HL-60 (cell line): ENCODE measurements around the gene POLE.

Source experiments
- DNase-seq, 2 experiments: peaks; one replicate each; pipeline ENCODE4 v3.0.0-alpha.2; 2010 to 2020; ENCODE audit warnings: low read depth in 1 of 2, low spot score in 1 of 2
- H3K27ac ChIP-seq: fragments of 250-450 bp; sonication (Bioruptor Pico); replicated peaks from 2 replicates; pipeline ENCODE4 v1.5.1; 2020; ENCODE audit warnings: mild to moderate bottlenecking, moderate library complexity
- H3K27me3 ChIP-seq: fragments of 250-450 bp; sonication (Bioruptor Pico); 2 replicates; pipeline ENCODE4 v1.5.1; 2021; ENCODE audit warnings: mild to moderate bottlenecking, moderate library complexity; ENCODE audit not compliant: insufficient read depth, poor library complexity, severe bottlenecking
- H3K4me3 ChIP-seq: replicated peaks from 2 replicates; pipeline ENCODE4 v1.5.1; 2011; ENCODE audit warnings: mild to moderate bottlenecking, control low read depth, low read length; ENCODE audit not compliant: insufficient read depth
- CTCF ChIP-seq: IDR thresholded peaks from one replicate; pipeline ENCODE4 v1.5.1; 2011; ENCODE audit warnings: low read length, control low read depth, inconsistent platforms; ENCODE audit not compliant: insufficient read depth
- GABPA ChIP-seq: IDR thresholded peaks from 2 replicates; pipeline ENCODE4 v1.6.1; 2012; ENCODE audit warnings: low read depth
- POLR2AphosphoS5 ChIP-seq: IDR thresholded peaks from 2 replicates; pipeline ENCODE4 v1.6.1; 2012; ENCODE audit warnings: low read depth
- REST ChIP-seq: IDR thresholded peaks from 2 replicates; pipeline ENCODE4 v1.6.1; 2012; ENCODE audit warnings: low read depth; ENCODE audit not compliant: insufficient replicate concordance
- SPI1 ChIP-seq: IDR thresholded peaks from 2 replicates; pipeline ENCODE4 v1.6.1; 2012; ENCODE audit warnings: low read depth, mild to moderate bottlenecking, borderline replicate concordance

POLE gene

GRCh38 chr12:132620113-132620898 lies 66.8 kb downstream of the POLE start:
- no peak overlapping the region for H3K27ac ChIP-seq
- H3K4me3 ChIP-seq = no peak overlapping the region
- no peak for DNase-seq
- H3K27me3 ChIP-seq = peaks cover 28% of the 10 kb centered on the region
- no peak for TF ChIP-seq CTCF
- TF ChIP-seq GABPA = no peak
- TF ChIP-seq POLR2AphosphoS5 = no peak
- no peak for TF ChIP-seq SPI1
- TF ChIP-seq REST = no peak

- no peak for DNase-seq
- no peak overlapping the region for H3K4me3 ChIP-seq
- TF ChIP-seq REST (no peak), CTCF (no peak), SPI1 (no peak), GABPA (no peak), POLR2AphosphoS5 (no peak)
- no peak overlapping the region for H3K27ac ChIP-seq
- peaks cover 28% of the 10 kb centered on the region for H3K27me3 ChIP-seq
These were observed 67.6 kb downstream of the POLE start for GRCh38 chr12:132619386-132620112.

- peaks cover 28% of the 10 kb centered on the region for H3K27me3 ChIP-seq
These were observed 68.1 kb downstream of the POLE start for GRCh38 chr12:132619071-132619385.

More at GRCh38 chr12:132619071-132619385, 68.1 kb downstream of the POLE start:
- TF ChIP-seq REST (no peak), GABPA (no peak), CTCF (no peak)
- no peak for DNase-seq
- Histone ChIP-seq H3K4me3 (no peak overlapping the region), H3K27ac (no peak overlapping the region)
